Uterus (tissue), 2 donors: Measurements from ENCODE around the gene TMIGD2.

Source experiments
- CTCF ChIP-seq, 4 experiments: fragments of 200-600 bp in 2 of 4; fragments of 450-650 bp in 2 of 4; sonication (generic) in 2 of 4; IDR thresholded peaks; one replicate each; pipeline ENCODE4 v1.5.1; 2016 to 2019; ENCODE audit warnings: antibody characterized with exemption in 4 of 4, mild to moderate bottlenecking in 2 of 4, moderate library complexity in 1 of 4
- POLR2A ChIP-seq, 2 donors: fragments of 450-650 bp; IDR thresholded peaks; one replicate each; pipeline ENCODE4 v1.6.1; 2016; ENCODE audit warnings: antibody characterized with exemption in 2 of 2, mild to moderate bottlenecking in 1 of 2, moderate library complexity in 1 of 2

DNA sequence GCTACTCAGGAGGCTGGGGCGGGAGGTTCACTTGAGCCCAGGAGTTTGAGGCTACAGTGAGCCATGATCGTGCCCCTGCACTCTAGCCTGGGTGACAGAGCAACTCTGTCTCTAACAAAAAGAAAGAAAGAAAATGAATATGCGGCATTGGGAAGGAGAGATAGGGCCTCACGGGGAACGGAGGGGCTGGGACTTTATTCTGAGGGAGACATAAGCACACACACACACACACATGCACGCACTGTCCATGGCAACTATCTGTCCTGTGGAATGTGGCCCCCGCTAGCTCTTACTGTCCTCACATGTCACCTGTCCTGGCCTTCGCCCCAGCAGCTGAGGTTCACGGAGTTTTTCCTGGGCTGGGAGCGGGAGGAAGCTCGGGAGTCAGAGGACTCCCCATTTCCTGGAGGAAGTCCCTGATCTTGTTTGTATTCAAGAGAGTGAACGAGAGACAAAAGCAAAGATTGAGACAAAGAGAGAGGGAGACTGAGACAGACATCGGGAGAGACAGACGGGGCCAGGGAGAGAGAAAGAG, 35.8 kb upstream of the TMIGD2 start:
- TF ChIP-seq POLR2A (IDR thresholded peaks at IDR 0.05) (no peak), CTCF (IDR thresholded peaks at IDR 0.05) (no peak)
